Liver (tissue), 3 donors: ENCODE data around the gene MAST2.

Source experiments
- ATF3 ChIP-seq: IDR thresholded peaks from 2 replicates; pipeline ENCODE4 v1.6.1; 2016; ENCODE audit warnings: antibody characterized with exemption
- EGR1 ChIP-seq, 2 donors: IDR thresholded peaks; 2 replicates each; pipeline ENCODE4 v1.6.1; 2016 to 2018; ENCODE audit warnings: antibody characterized with exemption in 2 of 2, low read depth in 2 of 2
- FOXA1 ChIP-seq: IDR thresholded peaks from 2 replicates; pipeline ENCODE4 v1.6.1; 2016; ENCODE audit warnings: antibody characterized with exemption
- GABPA ChIP-seq, 2 donors: IDR thresholded peaks in 1 of 2; conservative IDR thresholded peaks in 1 of 2; 2 replicates each; pipeline ENCODE4 v1.6.1; 2016; ENCODE audit warnings: antibody characterized with exemption in 2 of 2, mild to moderate bottlenecking in 1 of 2, moderate library complexity in 1 of 2
- HNF4A ChIP-seq, 2 donors: conservative IDR thresholded peaks; 2 replicates each; pipeline ENCODE4 v1.6.1; 2016; ENCODE audit warnings: antibody characterized with exemption in 2 of 2, mild to moderate bottlenecking in 2 of 2
- MAX ChIP-seq: IDR thresholded peaks from 2 replicates; pipeline ENCODE4 v1.6.1; 2016; ENCODE audit warnings: antibody characterized with exemption
- RAD21 ChIP-seq, 2 donors: IDR thresholded peaks; 2 replicates each; pipeline ENCODE4 v1.6.1; 2016; ENCODE audit warnings: antibody characterized with exemption in 2 of 2, mild to moderate bottlenecking in 2 of 2
- REST ChIP-seq: IDR thresholded peaks from 2 replicates; pipeline ENCODE4 v1.6.1; 2016; ENCODE audit warnings: antibody characterized with exemption, mild to moderate bottlenecking
- RXRA ChIP-seq, 2 donors: IDR thresholded peaks; 2 replicates each; pipeline ENCODE4 v1.6.1; 2017 to 2018; ENCODE audit warnings: antibody characterized with exemption in 2 of 2, mild to moderate bottlenecking in 1 of 2
- TAF1 ChIP-seq: conservative IDR thresholded peaks from 2 replicates; pipeline ENCODE4 v1.6.1; 2016; ENCODE audit warnings: antibody characterized with exemption, mild to moderate bottlenecking
- TF ChIP-seq, protein P1 (sequence below): fragments of 150-350 bp; IDR thresholded peaks from 2 replicates; pipeline ENCODE4 v1.5.1; 2017; ENCODE audit warnings: improper control_type of control experiment, low read depth, low read length; ENCODE audit not compliant: missing input control
- donor health status: healthy.
- donor health status: healthy.

DNA sequence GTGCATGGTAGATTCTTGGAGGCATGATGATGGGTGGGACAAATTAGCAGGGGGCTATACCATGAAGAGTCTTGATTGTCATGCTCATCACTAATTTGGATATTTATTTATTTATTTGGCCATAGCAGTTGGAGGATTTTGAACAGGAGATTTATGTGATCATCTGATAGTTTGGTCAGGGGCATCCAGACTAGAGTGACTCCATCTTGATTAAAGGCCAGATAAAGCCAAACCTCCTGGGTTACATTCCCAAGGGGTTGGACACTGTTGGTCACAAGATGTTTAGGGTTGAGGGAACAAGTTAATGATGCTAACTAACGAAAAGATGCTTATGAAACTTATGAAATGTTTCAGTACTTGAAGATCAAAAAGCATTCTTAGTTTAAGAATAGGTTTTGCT lies 139.8 kb downstream of the MAST2 start:
- TF ChIP-seq, protein P1, sequence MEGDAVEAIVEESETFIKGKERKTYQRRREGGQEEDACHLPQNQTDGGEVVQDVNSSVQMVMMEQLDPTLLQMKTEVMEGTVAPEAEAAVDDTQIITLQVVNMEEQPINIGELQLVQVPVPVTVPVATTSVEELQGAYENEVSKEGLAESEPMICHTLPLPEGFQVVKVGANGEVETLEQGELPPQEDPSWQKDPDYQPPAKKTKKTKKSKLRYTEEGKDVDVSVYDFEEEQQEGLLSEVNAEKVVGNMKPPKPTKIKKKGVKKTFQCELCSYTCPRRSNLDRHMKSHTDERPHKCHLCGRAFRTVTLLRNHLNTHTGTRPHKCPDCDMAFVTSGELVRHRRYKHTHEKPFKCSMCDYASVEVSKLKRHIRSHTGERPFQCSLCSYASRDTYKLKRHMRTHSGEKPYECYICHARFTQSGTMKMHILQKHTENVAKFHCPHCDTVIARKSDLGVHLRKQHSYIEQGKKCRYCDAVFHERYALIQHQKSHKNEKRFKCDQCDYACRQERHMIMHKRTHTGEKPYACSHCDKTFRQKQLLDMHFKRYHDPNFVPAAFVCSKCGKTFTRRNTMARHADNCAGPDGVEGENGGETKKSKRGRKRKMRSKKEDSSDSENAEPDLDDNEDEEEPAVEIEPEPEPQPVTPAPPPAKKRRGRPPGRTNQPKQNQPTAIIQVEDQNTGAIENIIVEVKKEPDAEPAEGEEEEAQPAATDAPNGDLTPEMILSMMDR, result no peak
- TF ChIP-seq FOXA1 (no peak), HNF4A (conservative IDR thresholded peaks at IDR 0.05) (no peak), EGR1 (IDR thresholded peaks at IDR 0.05; ENCODE audit: low read depth in 2 of 2) (no peak), GABPA (IDR thresholded peaks at IDR 0.05 in 1 of 2, conservative IDR thresholded peaks at IDR 0.05 in 1 of 2) (no peak), TAF1 (no peak), MAX (no peak), RAD21 (IDR thresholded peaks at IDR 0.05) (no peak), RXRA (IDR thresholded peaks at IDR 0.05) (no peak), REST (no peak), ATF3 (no peak)
